Embryonic facial prominence (tissue), 1 donor: ENCODE results near the gene DDX25.

Source experiments
- DNase-seq: peaks from one replicate; pipeline ENCODE4 v3.0.0-alpha.2; 2016; ENCODE audit errors: extremely low spot score

DDX25 gene

DNA sequence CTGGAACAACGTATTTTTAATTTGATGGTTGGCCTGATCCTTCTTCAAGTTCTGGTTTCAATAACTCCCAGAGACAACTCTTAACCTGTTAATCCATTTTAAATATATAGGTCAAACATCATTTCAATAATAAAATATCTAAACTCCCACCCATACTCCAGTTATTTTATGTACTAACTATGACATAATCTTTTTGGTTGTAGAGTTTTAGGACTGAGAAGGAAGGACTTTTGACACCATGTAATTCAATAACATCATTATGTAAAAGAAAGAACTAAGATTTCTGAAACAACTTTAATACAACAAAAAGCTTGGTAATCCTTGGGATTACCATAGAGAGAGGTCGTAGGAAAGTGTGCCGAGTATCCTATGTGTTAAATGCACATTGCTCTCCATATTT lies 73.0 kb downstream of the DDX25 start:
- no peak for DNase-seq

DNA sequence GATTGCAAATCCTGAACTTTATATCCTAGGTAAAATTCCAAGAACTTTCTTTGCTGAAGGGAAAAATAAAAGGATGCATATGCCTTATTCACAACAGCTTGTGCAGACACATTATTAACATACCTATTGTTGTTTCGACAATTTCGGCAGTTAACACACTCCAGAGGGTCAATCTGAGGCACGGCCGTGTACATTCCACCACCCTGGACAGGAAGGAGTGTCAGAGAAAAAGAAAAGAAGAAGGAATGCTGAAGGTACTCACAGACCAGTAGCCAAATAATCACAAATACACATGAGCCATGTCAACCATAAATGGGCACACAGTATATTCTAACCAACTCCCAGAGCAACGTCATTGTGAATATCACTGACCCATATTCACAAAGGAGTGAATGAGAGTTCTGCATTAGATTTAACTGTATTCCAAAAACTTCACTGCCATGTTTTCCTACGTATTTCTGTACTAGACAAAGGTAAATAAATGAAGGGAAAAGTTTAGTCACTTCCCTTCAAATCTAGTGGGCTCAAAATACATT lies 73.9 kb downstream of the DDX25 start:
- no peak for DNase-seq
